GM12878 (cell line): ENCODE data around the gene IER2.
A peak's percentile ranks its signal among the peaks of the same experiment; 100 is the strongest.

ENCODE experiments used
- CEBPB ChIP-seq, 2 experiments: fragments of 150-350 bp in 1 of 2; IDR thresholded peaks; 2 replicates each; pipeline ENCODE4 v1.6.1; 2012 to 2014; ENCODE audit warnings: low read depth in 2 of 2, low read length in 2 of 2, borderline replicate concordance in 1 of 2, inconsistent platforms in 1 of 2
- CHD2 ChIP-seq: IDR thresholded peaks from 2 replicates; pipeline ENCODE4 v1.6.1; 2011; ENCODE audit warnings: low read depth, low read length, improper control_type of control experiment, borderline replicate concordance
- EP300 ChIP-seq, 2 experiments: fragments of 150-350 bp in 1 of 2; IDR thresholded peaks; 2 replicates each; pipeline ENCODE4 v1.6.1; 2011 to 2012; ENCODE audit warnings: low read depth in 2 of 2, low read length in 2 of 2, borderline replicate concordance in 1 of 2, improper control_type of control experiment in 1 of 2, inconsistent platforms in 1 of 2; ENCODE audit not compliant: control insufficient read depth in 1 of 2
- MAX ChIP-seq: IDR thresholded peaks from 2 replicates; pipeline ENCODE4 v1.6.1; 2012; ENCODE audit warnings: low read depth, low read length, improper control_type of control experiment
- MXI1 ChIP-seq: fragments of 150-350 bp; IDR thresholded peaks from 2 replicates; pipeline ENCODE4 v1.6.1; 2011; ENCODE audit warnings: low read depth, mild to moderate bottlenecking, inconsistent platforms, low read length, improper control_type of control experiment
- POLR2AphosphoS5 ChIP-seq: IDR thresholded peaks from 2 replicates; pipeline ENCODE4 v1.6.1; 2011; ENCODE audit warnings: mild to moderate bottlenecking, low read length, inconsistent platforms
- RAD21 ChIP-seq: IDR thresholded peaks from 2 replicates; pipeline ENCODE4 v1.6.1; 2011; ENCODE audit warnings: mild to moderate bottlenecking, low read depth, low read length, moderate library complexity; ENCODE audit not compliant: insufficient read depth
- RFX5 ChIP-seq: IDR thresholded peaks from 2 replicates; pipeline ENCODE4 v1.6.1; 2011; ENCODE audit warnings: low read depth, low read length, improper control_type of control experiment
- SIX5 ChIP-seq: IDR thresholded peaks from 2 replicates; pipeline ENCODE4 v1.6.1; 2011; ENCODE audit warnings: mild to moderate bottlenecking, low read depth, low read length, moderate library complexity; ENCODE audit not compliant: severe bottlenecking
- TF ChIP-seq, protein P1 (sequence below), 3 experiments: IDR thresholded peaks in 2 of 3; conservative IDR thresholded peaks in 1 of 3; 2 replicates each; pipeline ENCODE4 v1.5.1; 2011; ENCODE audit warnings: low read depth in 3 of 3, low read length in 3 of 3, mild to moderate bottlenecking in 3 of 3, control low read depth in 2 of 3, moderate library complexity in 2 of 3, inconsistent platforms in 1 of 3, mixed read lengths in 1 of 3; ENCODE audit not compliant: control insufficient read depth in 2 of 3, insufficient read depth in 1 of 3; ENCODE audit errors: extremely low read depth in 1 of 3

- no peak for TF ChIP-seq CEBPB (IDR thresholded peaks at IDR 0.05; ENCODE audit: borderline replicate concordance in 1 of 2, low read depth in 2 of 2, low read length in 2 of 2)
- TF ChIP-seq, protein P1, sequence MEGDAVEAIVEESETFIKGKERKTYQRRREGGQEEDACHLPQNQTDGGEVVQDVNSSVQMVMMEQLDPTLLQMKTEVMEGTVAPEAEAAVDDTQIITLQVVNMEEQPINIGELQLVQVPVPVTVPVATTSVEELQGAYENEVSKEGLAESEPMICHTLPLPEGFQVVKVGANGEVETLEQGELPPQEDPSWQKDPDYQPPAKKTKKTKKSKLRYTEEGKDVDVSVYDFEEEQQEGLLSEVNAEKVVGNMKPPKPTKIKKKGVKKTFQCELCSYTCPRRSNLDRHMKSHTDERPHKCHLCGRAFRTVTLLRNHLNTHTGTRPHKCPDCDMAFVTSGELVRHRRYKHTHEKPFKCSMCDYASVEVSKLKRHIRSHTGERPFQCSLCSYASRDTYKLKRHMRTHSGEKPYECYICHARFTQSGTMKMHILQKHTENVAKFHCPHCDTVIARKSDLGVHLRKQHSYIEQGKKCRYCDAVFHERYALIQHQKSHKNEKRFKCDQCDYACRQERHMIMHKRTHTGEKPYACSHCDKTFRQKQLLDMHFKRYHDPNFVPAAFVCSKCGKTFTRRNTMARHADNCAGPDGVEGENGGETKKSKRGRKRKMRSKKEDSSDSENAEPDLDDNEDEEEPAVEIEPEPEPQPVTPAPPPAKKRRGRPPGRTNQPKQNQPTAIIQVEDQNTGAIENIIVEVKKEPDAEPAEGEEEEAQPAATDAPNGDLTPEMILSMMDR (IDR thresholded peaks at IDR 0.05 in 2 of 3, conservative IDR thresholded peaks at IDR 0.05 in 1 of 3; ENCODE audit: control insufficient read depth in 2 of 3, extremely low read depth in 1 of 3, insufficient read depth in 1 of 3, low read depth in 3 of 3, low read length in 3 of 3): no peak
- TF ChIP-seq POLR2AphosphoS5: no peak
- TF ChIP-seq SIX5: no peak
- peak; percentile 63 for TF ChIP-seq MAX
- TF ChIP-seq CHD2: no peak; the same call in 1 of the 2 replicates
- no peak; the same call in 1 of the 2 replicates for TF ChIP-seq MXI1
- peak in 1 of 2 experiments; percentile 44; a peak in 1 of 4 replicates for TF ChIP-seq EP300 (IDR thresholded peaks at IDR 0.05; ENCODE audit: borderline replicate concordance in 1 of 2, control insufficient read depth in 1 of 2, low read depth in 2 of 2, low read length in 2 of 2)
- TF ChIP-seq RFX5: no peak
- TF ChIP-seq RAD21: no peak
These were observed 47.3 kb upstream of the IER2 start, which contains the start of gene LYL1 for GRCh38 chr19:13102666-13103580.
